SKM-1 treated with dmso at 0.1 percent for 144 hours (cell line): ENCODE data around the gene ACOD1.
A peak's percentile ranks its signal among the peaks of the same experiment; 100 is the strongest.
"Not testable (repeated sequence)": the region's sequence is repeated elsewhere in the genome, so short reads cannot be mapped to it uniquely, and the experiment has no call there.

ENCODE experiments used
- DNase-seq: peaks from one replicate; lab custom pipeline; 2025; ENCODE audit not compliant: unreplicated experiment; lab: John Stamatoyannopoulos, UW

Gene ACOD1

DNA sequence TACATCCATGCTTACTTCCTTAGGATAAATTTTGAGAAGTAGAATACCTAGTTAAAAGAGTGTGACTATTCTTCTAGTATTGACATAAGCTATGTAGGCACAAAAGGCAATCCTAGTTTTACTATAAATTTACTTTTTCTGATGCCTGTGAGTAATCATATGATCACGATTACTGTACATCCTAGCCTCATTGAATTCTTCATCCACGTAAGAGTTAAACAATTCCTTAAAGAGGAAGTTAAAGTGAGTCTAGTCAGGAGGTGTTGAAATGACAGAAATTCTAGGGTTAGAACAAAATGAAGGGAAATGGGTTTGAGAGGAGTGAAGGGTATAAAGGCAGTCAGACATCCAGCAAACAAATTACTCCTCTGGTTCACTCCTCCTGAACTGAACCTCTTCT, at the start of gene ACOD1:
TSS of gene ACOD1 (plus strand) at position 363 of the 400 bp plus-strand sequence. CDS start 48 bp downstream, outside the sequence.
- DNase-seq: peak; percentile 88

DNA sequence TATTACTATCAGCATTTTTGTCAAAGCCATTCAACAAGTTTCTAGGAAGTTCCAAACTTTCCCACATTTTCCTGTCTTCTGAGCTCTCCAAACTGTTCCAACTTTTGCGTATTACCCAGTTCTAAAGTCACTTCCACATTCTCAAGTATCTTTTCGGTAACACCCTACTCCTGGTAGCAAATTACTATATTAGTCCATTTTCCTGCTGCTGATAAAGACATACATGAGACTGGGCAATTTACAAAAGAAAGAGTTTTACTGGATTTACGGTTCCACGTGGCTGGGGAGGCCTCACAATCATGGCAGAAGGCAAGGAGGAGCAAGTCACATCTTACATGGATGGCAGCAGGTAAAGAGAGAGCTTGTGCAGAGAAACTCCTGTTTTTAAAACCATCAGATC, 49.2 kb upstream of the ACOD1 start:
- DNase-seq: not testable (repeated sequence)

DNA sequence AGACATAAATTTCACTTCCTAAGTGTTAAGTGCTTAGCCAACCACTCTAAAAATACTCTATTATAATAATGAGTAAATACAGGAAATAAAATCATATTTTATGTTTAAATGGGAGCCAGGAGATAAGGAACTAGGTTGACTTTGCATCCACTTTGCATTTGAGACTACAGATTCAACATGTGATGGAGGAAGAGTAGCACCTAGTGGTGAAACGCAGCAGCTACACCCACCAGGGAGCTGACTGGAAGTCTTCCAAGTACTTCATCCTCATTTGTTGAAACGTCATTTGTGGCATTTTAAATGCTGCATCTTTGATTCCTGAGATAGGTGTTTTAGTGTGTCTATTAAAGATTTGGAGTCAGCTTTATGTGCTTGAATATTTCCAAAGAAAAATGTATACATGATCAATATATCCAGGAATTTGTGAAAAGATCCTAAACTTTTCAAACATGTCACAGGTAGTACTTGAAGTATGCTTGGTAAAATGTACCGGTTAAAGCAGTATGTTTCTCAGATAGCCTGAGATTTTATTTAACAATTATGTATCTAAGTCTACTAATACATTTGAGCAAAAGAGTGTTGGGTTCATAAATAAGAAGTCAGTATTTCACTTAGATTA, 44.7 kb upstream of the ACOD1 start:
- DNase-seq: peak; percentile 63

DNA sequence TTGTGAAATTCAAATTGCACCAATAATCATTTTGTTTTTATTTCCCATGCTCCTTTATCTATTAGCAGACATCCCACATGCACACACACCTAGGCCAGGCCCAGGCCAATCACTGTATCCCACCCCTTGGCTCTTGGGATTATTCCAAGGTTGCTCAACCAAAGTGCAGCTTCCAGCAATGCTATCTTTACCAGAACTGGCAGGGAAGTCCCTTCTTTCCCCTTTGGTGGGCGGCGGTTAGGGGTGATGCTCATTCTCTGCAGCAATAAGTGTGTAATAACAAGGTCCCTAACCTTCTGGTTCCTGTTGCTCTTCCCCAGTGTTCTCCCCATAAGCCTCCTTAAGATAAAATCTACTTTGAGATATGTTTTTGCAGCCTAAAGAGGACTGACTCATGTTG, 43.8 kb upstream of the ACOD1 start:
- DNase-seq: no peak

DNA sequence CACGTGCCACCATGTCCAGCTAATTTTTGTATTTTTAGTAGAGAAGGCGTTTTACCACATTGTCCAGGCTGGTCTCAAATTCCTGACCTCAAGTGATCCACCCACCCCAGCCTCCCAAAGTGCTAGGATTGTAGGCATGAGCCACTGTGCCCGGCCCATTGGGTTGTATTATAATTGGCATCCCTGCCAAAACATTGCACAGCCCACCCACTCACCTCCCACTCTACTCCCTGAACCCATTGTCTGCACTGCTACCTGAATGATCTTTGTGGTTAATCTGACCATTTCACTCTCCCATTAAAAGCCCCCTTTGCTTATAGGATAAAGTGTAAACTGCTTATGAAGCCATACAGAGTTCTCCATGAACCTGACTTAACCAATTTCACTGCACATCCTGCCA, 35.8 kb upstream of the ACOD1 start:
- DNase-seq: no peak

DNA sequence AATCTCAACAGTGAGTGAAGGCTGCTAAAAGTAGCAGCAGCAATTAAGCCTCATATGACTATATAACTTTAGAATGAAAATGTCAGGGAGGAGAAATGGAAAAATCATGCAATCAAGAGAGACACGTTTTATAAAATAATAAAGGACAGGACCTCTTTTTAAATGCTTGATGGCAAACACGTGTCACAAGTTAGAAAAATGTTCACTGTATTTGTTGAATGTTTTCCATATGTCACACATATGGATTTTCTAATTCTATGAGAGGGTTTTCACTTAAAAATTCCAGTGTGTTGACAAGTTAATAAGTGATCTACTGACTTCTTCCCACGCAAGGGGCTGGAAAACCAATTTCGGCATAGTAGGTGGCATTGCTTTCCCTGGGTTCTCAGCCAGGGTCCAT, 34.4 kb upstream of the ACOD1 start:
- DNase-seq: no peak

DNA sequence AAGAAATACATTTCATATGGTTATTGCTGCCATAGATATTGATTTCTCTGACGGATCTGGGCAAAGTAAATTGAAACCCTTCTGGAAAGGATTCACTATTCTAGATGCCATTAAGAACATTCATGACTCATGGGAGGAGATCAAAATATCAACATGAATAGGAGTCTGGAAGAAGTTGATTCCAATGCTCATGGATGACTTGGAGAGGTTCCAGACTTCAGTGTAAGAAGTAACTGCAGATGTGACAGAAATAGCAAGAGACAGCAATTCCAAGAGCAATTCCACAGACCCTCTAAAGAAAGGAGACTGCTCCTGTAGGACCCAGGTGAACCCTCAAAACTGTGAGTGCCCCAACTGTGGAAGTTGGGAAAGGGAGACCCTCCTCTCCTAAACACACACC, 31.2 kb upstream of the ACOD1 start:
- DNase-seq: no peak

DNA sequence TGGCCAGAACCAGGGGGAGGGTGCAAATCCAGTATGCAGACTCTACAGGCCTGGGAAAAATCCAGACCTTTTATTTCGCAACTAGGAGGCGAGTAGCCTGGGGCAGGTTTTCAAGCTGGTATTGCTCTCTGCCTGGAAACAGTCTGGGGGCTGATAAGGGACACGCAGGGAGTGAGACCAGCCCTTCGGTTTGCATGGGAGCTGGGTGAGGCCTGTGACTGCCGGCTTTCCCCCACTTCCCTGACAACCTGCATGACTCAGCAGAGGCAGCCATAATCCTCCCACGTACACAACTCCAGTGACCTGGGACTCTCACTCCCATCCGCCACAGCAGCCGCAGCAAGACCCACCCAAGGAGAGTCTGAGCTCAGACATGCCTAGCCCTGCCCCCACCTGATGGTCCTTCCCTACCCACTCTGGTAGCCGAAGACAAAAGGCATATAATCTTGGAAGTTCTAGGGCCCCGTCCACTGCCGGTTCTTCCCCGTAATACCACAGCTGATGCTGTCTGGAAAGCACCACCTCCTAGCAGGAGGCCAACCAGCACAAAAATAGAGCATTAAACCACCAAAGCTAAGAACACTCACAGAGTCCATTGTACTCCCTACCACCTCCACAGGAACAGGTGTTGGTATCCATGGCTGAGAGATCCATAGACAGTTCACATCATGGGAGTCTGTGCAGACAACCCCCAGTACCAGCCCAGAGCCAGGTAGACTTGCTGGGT, 30.4 kb upstream of the ACOD1 start:
- not testable (repeated sequence) for DNase-seq

DNA sequence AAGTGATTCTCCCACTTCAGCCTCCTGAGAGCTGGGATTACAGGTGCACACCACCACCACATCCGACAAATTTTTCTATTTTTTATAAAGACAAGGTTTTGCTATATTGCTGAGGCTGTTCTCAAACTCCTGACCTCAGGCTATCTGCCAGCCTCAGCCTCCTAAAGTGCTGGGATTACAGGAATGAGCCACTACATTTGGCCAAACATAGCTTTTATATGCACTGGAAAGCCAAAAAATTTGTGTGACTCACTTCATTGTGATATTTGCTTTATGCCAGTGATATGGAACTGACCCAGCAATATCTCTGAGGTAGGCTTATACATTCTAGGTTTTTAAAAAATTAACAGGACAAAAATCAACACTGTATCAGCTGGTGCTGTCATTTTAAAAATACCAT, 26.8 kb upstream of the ACOD1 start:
- DNase-seq: no peak

DNA sequence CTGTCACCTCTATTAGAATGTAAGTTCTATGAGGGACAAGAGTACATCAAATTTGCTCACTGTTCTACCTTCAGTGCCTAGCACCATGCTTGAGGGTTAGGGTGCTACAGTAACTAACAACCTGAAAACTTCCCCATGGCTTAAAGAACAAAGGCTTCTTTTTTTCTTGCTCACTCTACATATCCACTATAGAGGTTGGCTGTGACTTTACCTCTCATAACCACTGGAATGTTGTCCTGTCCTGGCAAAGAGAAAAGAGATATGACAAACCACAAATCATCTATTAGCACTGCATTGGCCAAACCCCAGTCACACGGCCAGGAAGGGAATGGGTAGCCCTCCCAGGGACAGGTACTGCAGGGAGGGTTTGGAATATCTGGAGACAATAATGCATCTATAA, 23.2 kb upstream of the ACOD1 start:
- DNase-seq: no peak

DNA sequence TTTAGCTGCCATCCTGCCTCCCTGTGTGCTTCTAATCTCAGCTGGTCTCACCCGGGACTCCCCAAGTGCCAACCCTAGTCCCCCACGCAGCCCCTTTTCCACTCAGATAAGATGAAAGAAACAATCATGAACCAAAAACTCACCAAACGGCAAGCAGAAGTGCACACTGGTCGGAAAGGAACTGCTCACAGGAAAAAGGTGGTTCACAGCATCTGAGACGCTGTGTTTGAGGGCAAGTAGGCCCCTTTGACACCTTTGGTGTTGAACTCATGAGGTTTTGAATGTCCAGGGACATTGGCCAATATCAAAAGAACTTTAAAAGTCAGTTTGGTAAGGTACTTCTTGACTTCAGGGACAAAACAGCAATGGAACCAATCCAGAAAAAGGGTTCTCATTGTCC, 20.4 kb upstream of the ACOD1 start:
- DNase-seq: no peak

DNA sequence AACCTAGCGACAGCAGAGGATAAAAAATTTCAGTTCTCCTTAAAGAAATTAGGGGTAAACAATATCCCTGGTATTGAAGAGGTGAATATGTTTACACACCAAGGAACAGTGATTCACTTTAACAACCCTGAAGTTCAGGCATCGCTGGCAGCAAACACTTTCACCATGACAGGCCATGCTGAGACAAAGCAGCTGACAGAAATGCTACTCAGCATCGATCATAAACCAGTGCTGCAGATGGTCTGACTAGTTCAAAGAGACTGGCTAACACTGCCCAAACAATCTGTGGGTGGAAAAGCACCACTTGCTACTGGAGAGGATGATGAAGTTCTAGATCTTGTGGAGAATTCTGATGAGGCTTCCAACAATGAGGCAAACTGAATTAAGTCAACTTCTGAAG, 19.9 kb upstream of the ACOD1 start:
- DNase-seq: no peak

DNA sequence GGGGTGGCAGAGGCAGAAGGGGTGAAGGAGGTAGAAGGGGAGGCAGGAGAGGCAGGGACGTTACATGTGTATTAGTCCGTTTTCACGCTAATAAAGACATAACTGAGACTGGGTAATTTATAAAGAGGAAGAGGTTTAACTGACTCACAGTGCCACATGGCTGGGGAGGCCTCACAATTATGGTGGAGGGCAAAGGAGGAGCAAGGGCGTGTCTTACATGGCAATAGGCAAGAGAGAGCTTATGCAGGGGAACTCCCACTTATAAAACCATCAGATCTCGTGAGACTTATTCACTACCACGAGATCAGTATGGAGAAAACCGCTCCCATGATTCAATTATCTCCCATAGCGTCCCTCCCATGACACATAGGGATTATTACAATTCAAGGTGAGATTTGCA, 19.0 kb upstream of the ACOD1 start:
- no peak for DNase-seq

DNA sequence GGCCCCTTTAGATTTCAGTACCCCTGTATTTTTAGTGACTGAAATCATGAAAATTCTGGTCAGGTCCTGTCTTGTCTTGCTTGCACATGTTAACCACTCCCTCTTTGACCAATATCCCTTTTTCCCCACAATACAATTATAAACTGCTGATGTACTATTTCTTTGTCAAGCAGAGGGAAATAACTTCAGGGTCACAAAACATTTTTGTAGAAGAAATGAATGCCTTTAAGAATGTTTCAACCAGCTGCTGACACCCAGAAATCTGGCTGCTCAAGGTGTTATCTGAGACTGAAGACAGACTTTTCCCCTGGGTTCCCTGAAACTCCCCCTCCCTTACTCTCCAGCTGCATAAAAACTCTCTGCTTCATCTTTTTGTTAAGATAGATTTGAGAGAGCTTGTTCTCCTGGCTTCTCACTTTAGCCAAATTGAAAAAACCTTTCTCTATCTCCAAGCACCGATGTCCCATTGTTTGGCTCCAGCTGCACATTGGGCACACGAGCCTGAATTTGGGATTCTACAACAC, 18.4 kb upstream of the ACOD1 start:
- no peak for DNase-seq

DNA sequence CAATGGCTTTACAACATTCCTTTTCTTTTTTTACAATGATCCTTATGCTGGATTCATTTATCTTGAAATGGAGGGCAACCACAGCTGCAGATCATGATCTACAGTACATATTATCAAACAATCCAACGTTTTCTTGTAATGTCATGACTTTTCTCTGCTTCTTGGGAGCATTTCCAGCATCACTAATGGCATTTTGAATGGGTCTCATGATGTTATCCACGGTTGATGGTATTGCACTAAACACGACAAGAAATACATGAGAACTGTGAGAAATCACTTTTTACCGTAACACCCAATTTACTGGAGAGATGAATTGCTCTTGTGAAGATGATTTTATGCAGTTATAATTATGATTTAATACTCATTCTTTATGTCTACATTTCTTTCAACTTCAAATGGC, 16.2 kb upstream of the ACOD1 start:
- no peak for DNase-seq

DNA sequence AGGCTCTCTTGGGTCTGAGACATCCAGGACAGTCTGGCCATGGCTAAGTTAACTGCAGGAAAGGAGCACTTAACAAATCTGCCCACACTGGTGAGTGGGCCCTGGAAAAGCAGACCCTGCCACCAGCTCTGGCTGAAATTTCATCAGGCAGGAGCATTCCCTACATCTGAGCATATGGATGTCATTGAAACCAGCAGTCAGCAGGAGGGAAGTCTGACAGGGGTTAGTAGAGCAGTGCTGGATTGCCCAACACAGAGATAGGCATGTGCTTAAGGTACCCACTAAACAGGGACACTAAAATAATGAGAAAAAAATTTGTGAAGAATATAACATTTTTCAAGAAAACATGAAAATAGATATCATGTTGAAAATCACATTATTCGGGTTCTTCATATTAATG, 13.6 kb upstream of the ACOD1 start:
- no peak for DNase-seq

DNA sequence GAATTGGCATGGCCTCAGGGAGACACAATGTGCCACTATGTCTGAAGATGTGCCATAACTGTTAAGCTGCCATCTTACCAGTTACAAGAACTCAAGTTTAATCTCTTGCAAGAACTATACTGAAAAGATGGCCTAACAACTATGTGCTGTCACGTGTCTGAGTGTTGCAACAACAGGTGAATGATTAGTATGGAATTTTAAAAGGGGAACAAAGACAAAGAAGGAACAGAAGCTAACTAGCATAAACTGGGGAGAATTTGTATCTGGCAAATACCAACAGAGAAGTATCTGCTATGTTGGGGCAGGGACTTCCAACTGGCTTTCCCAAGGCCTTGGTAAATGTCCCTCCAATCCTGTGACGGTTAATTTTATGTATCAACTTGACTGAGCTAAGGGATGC, 11.5 kb upstream of the ACOD1 start:
- DNase-seq: peak; percentile 15

DNA sequence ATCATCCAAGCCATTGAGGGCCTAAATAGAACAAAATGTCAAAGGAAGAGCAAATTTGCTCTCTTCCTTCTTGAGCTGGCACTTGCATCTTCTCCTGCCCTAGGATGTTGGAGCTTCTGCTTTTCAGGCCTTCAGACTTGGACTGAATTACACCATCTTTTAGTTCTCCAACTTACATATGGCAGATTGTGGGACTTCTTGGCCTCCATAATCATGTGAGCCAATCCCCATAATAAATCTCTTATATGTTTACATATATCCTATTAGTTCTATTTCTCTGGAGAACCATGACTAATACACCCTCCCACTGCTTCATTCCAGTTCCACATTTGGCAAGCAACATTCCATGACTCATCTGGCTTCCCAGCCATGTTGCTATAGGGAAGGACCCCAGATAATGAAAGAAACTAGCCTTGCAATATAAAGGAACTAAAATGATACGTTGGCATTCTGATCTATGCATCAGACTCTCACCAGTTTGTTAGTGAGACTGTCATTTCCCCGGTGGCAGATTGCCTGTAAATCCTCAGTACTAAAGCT, 11.0 kb upstream of the ACOD1 start:
- peak; percentile 22 for DNase-seq

DNA sequence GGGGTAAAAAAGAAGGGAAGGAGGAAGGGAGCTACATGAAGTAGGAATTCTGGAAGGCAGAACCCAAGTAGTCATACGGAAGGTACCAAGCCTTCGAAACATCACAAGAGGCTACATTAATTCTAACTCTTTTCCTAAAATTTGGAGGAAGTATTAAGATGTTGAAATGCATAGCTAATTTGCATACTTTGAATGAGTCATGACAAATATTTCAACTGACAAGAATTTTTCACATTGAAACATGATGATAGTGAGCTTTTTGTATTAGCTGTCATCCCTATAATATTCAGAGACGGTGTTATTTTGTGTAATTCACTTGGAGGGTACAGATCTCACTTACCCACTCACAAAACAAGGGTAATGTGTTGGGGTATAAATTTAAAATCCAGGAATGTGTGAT, 9.1 kb upstream of the ACOD1 start:
- DNase-seq: no peak

DNA sequence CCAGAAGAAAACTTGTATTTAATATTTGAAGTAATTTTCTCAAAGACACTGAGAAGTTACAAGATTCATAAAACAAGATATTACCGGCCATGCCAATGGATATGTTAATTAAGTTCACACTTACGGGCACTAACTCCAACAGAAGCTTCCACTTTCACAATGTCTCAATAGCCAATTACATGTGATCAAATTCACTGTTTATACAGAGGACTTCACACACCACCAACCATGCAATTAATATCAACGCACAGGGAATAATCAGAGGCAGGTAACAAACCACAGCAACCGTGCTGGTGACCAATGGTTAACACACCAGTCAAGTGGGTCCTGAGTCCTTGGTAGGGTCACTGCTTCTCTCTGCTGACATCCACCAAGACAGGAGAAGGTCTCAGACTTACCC, 5.9 kb upstream of the ACOD1 start:
- no peak for DNase-seq

DNA sequence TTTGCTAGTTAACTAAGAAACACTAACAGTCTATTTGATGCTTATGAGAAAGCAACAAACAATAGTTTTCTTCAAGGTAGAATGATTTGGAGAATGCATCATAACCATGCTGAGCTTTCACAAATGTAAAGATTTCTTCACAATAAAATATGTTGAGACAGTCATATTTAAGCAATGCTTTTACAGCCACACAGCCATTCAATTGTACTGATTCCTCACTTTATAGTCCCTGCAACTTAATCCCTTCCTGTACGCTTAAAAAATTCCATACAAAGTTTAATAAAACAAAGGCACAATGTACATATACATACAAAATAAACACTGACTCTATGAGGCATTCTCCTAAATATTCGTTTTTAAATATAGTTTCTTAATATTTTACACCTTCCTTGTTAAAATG, 4.7 kb upstream of the ACOD1 start:
- no peak for DNase-seq

DNA sequence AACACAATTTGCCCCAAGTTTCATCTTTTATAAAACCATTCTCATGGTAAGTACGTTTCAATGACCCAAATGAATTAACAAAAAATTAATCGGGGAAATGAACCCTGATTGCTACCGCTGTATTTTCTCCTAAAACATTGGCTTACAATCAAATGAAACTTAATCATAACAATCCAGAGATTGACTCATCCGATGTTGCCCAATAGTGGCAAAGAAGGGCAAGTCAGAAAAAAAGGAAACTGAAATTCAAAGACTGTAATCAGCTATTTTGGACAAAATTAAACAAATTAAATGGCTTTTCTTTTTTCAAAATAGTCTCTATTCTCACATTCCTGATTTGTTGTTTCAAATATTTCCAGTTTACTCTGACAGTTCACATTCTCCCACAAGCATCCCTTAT, 3.9 kb upstream of the ACOD1 start:
- peak; percentile 16 for DNase-seq
